LHCN-M2 (cell line): ENCODE data around the gene ARHGAP15. TPM values are rescaled to one million over a fixed set of nuclear protein-coding genes. Genes with fewer than 3 reads are reported as not detected.

Experiments used
- DNase-seq: peaks from one replicate; pipeline ENCODE4 v3.0.0-alpha.2; 2012; ENCODE audit warnings: low read depth
- total RNA-seq: library from RNA; depleted of rRNA; stranded (reverse); fragments of >200 nt; gene quantifications from 2 replicates; pipeline ENCODE4 v1.2.3, GENCODE V29; 2014

Gene ARHGAP15
- total RNA-seq, 1 experiment from 2014 or later: 0.11 TPM

DNA sequence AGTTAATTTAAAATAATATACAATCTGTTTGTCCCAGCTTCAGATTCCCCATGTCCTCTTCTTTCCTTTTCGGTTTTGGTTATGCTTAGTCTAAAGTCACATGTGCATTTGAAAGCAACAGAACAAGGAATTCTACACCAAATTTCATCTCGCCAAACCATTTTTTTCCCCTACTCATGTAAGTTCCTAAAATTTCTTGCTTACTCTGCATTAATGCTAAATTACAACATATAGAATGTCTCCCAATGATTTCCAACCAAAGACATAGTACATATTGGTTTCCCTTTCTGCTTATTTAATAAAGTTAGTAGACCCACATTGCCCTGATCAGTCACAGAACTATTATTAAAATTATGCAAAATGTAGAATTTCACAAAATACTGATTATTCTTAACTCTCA, 212.3 kb downstream of the ARHGAP15 start:
- no peak for DNase-seq

DNA sequence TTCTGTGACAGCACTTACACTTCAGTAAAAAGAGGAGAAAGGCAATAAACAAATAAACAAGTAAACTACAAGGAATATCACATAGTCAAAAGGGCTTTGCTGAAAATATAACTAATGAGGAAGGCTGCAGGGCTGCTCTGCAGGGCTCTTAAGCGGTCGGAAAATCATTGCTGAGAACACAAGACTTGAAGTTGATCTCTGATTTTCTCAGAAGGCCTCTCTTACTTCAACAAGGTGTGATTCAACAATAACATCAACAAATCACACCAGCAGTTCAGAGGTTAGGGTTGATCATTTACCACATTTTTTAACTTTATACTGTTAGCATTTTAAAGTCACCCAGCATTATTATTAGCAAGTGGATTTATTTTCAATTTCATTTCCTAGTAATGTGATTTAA, 215.6 kb downstream of the ARHGAP15 start:
- no peak for DNase-seq

DNA sequence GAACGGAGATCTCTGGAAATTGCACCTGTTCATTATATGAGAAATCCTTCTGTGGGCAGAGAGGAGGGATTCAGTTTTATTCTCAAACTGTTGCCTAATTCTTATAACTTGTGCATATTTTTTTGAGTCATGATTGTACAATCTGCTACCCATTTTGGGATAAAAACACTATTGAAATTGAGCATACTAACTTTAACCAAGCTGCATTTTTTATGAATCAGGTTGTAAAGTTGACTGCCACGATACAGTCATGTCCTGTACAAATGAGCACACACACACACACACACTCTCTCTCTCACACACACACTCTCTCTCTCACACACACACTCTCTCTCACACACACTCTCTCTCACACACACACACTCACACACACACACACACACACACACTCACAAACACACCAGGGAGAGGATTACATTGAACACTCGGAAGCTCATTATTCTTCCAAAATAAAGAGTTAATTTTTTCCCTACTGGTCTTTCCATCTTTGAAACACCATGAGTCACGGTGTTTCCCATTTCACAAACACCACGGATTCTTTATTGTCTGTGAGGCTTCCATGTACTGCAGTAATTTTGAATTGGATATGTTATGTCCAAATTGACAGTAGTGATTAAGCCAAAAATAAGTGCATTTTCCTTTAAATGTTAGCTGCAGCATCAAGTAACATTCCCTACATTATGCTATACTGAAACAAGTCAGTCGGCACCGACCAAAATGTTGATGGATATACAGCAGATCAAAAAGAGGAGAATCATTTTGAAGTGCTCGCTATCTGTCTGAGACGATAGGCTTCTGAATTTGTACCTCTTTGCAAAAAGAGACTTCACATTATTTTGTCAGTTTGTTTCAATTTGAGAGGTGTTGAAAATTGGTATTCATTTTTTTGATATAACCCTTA, 216.9 kb downstream of the ARHGAP15 start:
- DNase-seq: peak; percentile 40

DNA sequence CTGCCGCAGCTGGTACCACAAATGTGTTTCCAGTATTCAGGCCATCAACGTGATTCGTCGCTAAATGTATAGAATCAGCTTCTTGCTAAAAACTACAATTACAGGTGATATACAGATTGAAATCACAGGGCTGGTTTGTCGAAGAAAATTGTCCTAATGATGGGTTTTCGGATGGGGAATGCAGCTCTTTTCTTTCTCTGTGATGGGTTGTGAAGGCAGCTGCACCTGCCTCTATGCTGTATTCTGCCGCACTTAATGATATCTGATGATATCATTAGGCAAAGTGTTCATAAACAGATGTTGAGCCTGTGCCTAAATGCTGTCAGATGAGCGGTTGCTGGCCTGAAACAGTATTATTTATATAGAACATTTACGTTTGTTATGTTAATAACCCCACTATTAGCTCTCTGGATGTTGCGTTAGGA, 218.1 kb downstream of the ARHGAP15 start:
- DNase-seq: no peak

DNA sequence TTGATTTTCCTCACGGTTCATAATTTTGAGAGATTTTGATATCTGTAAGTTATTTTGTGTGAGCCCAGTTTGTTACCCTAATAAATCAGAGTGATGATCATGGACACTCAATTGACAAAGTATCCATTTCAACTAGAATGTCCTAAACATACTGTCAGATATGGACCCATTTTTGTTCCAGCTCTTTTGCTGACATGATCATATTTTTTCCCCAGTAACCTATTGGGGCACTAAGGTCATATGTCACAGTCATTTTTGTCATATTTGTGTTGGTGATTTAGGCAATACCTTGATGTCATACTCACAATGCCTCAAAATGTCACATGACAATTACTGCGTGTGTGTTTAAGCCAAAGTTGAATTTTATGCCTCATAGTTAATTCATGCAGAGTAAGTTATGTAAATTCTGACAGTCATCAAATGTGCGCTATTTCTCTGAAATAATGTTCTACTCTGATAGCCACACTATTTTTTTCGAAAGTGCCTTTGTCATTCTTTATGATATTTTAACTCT, 218.7 kb downstream of the ARHGAP15 start:
- no peak for DNase-seq

DNA sequence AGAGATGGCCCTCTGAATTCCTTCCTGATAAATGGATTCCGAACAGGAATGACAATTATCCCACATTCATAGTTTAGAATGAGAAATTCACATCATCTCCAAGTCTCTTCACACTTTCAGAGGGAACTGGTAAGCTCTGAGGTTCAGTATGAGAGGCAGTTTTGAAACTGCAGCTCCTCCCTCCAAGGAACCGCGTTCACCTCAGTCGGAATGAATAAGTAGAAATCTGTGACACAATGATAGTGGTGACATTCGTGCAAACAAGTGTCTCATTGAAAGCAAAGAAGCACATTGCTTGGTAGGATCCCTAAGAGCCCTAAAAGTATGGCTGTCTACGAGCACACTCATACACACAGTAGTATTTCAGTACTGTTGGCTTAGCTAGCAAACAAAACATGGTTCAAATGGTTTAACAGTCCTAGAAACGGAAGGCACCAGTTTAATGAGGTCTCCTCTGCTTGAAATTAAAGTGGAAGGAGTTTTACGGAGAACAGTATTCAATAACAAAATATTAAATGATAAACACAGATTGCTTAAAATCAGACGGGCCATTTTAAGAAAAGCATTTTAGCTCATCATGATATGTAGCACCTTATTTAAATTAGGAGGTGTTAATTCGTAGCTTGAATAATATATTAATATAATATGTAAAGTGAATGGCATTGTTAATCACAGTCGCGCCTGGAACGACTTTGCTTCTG, 225.0 kb downstream of the ARHGAP15 start:
- DNase-seq: no peak

DNA sequence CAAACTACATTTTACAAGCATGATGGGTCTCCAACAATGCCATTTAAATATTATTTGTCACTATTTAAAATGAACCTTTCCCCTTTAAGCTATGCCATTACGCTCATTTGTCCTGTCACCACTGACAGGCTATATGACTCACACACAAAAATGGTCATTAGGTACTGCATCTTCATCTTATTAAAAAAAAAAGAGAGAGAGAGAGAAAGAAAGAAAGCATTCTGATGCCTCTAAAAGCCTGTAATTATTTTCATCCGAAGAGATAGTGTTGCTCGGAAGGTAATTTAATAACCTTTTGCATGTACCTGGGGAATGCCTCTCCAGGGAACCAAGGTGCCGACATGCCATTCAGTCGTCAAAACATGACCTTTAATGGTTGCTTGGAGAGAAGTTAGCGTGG, 226.7 kb downstream of the ARHGAP15 start:
- no peak for DNase-seq

DNA sequence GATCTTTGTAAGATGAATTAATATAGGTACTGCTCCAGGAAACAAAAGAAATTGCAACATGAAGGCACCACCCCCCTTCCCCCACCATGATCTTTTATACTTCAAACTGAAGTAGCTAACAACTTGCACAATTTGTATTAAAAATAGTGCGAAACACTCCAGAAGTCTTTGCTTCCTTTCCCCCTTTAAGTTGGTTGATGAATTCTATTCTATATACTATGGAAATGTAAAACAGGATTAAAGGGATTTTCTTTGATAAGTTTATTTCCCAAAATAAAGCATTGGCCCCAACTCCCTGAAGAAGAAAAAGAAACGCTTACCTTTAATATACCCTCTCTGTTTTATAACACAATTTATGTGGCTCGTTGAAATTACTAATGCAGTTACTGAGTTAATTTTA, 227.1 kb downstream of the ARHGAP15 start:
- no peak for DNase-seq

DNA sequence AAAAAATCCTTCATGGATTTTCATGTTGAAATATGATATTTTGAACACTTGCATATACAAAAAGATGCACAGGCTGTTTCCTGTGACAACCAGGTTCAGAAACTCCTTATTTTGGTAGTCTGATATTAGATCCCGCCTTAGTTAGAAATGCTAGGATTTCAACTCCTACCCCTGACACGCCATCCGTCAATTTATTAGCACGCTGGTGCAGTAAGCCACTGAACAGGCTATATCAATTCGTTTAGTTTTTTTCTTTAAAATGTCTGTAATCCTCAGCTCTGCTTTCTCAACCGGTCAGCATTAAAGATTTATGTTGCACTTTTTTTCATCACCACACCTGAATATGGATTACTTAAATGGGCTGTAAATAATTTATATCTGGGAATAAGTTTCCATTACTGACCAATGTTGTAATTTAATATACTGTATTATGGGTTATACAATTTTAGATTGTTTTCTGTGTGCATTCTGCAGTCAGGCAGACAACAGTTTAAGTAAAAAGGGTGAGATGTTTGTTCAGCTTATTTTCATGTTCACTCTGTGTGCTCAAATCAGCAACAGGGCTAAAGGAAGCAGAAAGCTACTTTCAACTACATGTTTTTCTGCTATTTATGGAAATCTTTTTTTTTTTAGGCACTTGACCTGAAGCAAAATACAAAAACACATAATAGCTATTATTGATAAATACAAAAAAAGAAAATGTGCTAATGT, 227.7 kb downstream of the ARHGAP15 start:
- DNase-seq: no peak

DNA sequence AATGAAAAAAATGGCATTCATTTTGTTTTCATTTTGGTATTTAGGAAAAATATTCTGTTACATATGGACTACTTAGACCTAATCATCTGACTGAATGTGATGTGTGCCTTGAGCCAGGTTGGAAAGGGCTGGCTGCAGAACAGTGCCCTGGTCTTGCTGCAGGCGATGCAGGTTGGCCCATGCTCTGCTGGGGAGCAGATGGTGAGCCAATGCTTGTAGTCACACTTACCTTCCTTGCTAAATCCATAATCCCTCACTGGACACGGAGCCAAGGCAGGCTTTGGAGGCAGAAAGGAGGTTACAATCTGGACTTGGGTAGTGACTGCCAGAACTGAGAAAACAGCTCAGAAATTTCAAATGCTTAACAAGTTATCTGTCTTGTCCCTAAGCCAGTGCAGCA, 228.7 kb downstream of the ARHGAP15 start:
- no peak for DNase-seq

DNA sequence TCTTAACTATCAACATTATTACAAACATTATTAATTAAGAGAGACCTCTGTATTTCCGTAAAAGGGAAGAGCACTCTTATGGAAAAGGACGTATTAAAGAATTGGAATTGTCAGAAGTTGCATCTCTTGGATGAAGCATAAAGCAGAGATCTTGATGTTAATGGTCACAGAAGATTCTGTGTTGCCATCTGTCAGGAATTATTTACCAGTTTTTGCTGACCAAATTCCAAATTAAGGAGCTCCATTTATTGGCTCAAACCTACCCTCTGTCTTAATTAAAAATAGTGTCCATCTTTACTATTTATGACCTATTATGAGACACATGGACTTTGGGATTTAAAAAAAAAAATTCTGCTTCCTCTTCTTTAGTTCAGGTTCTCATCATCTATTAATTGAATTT, 232.1 kb downstream of the ARHGAP15 start:
- no peak for DNase-seq

DNA sequence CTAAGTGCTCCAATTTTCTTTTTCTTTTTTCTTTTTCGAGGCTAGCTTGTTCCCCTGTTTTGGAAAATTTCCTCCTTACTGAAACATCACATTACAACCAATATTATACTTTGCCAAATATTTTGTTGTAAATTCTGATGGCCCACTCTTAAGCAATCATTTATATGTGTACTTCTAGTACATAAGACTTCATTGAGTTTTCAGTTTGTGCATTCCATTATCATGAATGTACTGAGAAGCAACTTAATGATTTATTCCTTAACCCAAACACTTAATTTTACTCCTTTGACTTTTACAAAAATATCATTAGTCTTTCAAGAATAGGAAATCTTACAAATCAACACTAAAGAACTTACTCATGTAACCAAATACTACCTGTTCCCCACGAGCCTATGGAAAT, 242.4 kb downstream of the ARHGAP15 start:
- no peak for DNase-seq

DNA sequence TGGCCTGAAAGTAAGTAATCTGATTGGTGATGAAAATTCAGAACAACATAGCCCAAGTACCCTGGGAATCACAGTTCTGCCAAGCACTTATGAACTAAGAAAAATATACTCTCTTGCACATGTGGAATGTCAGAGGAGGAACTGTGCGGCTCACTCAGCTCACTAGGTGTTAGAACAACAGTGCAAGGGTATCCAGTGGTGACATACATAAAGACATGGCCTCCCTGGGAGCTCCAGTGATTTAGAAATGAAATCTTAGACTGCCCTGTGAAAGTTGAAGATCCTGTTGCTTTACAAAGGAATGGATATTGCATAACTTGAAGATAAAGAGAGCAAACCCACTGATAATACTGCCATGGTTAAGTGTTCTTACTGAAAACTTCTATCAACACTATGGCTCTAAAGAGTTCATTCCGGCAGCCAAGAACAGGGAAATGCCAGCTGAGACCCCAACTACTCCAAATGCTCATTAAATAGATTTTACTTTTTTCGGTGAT, 246.2 kb downstream of the ARHGAP15 start:
- DNase-seq: no peak

DNA sequence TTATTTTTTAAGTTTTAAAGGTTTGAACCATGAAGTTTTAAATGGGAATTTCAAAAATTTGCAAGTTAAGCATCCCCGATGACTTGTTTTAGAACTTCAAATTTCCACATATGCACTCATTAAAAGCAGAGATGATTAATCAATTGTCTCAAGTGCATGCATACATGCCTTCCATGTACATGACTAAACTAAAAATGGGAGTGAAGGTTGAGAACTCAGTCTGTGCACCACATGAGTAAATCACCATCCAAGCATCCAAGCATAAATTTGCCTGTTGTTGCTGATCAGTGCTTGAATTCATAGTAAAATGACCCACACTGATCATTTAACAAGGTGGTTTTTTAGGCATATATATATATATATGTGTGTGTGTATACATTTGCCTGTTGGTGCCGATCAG, 249.8 kb downstream of the ARHGAP15 start:
- no peak for DNase-seq

DNA sequence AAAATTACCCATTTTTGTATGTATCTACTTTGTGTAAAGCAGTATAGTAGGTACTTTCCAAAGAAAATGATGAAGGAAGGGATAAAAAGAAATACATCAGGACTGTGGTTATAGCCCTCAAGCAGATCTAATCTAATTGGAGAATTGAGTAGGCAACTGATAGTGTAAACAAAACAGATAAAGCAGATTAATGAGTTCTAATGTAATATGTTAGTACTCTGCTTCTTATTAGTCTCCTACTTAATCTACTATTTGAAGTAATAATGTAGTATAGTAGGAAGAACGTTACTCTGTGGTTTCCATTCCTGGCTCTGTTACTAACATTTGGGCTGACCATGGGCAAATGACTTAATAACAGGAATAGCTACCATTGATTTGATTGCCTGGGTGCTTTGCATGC, 250.7 kb downstream of the ARHGAP15 start:
- DNase-seq: no peak

DNA sequence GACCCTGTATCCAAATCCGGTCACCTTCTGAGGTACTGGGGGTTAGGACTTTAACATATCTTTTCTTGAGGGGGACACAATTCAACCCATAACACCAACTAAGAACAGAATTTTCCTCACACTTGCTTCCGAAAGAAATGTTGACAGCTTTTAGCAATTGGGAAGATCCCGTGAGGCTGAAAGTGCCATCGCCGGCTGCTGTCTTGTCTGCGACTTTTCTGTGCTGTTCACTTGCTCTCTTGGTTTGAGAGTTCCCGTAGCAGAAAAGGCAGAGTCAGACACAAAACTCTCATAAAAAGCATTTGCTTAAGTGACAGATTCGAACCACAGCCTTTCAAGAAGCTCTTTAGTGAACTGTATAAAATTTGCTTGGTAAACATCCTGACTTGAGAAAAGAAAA, 253.4 kb downstream of the ARHGAP15 start:
- no peak for DNase-seq

DNA sequence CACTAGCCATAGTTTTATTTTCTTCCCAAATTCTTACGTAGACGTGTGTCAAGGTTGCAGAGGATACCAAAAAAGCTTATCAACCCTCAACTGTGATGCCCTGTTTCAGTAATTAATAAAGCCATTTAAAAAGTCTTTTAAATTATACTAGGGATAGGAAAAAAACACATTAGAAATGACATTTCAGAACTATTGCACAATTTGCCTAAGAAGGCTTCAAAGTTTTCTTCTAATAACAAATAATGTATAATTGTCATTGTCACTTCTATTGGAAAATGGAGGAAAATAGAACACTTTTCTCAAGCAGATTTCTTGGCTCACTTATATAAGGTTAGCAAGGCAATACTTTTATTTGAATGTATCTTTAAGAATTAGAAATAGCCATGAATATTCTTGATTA, 253.8 kb downstream of the ARHGAP15 start:
- DNase-seq: no peak

DNA sequence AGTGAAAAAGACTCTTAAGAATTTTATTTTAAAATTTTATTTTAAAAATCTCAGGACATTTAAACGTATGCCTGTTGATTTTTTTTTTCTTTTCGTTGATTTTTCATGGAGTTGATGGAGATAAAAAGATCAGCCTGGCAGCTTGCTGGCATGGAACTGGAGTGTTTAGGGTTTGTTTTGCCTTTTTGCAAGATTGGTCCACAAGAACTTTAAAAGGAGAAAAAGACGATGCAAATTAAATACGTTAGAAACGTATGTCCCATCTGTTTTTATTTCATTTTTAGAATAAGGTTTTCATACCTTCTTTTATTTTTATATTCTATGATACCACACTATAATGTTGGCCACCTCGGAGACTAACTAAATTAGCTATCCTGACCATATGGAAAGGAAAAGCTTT, 254.9 kb downstream of the ARHGAP15 start:
- no peak for DNase-seq

DNA sequence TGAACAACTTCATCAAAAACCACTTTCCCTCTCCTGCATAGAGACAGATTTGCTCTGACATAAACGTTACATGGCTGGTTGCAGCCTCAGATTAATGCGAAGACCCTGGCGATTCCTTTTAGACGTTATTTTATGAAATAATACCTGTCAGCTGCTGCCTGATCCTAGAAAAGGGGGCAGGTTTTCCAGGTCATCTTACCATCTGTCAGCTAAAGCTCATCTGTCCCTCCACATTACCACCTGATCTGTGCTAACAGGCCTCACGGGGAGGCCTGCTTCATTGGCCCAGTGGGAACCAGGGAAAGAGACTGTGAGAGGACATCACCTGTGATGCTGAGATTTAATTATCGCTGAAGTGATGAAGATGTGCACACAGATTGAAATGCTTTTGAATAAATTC, 261.0 kb downstream of the ARHGAP15 start:
- DNase-seq: no peak

DNA sequence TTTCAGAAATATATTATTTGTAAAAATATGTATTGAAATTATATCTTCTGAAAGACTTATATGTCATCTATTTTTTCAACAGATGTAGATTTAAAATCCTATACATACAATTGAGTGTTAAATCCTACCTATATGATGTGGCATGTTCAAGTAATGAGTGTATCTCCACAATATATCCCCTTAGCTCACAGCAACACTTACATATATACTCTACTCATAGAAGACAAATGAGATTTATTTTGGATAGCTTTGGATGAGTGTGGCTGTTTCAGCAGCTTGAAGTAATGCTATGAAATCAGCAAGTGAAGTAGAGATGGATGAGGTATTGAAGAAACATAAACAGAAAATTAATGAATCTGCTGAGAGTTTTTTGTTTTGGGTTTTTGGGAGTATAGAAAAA, 263.1 kb downstream of the ARHGAP15 start:
- no peak for DNase-seq

DNA sequence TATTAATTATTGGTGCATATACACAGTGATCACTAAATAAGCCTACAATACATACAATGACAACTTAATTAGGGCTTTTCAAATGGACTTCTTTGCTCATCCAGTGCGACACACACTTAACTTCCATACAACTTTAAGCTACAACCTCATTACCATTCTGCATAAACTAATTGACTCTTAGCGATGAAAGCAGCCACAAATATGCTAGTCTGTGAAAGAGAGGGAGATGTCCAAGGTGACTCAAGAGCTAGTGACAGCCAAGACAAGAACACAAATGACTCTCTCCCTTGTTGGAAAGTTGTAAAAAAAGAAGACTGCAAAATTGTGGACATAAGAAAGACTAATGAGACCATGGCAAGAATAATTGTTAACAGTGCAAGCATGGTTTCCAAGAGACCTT, 264.8 kb downstream of the ARHGAP15 start:
- DNase-seq: no peak
